ENCODE results near the gene AP3B2. TPM values are rescaled to one million over a fixed set of nuclear protein-coding genes. Genes with fewer than 3 reads are reported as not detected.

Gene AP3B2
- total and polyA plus RNA-seq, 9 donors, result 0.18 to 0.82 (median 0.52) TPM

GRCh38 chr15:82621970-82622369 is 87.7 kb downstream of the AP3B2 start:
- Histone ChIP-seq H3K4me3 (ENCODE audit: low read length) (no peak overlapping the region), H3K4me1 (ENCODE audit: control insufficient read depth, insufficient read depth, low read length) (no peaks in the 10 kb centered on the region), H3K36me3 (ENCODE audit: control insufficient read depth, insufficient read depth, low read length) (no peaks in the 10 kb centered on the region), H3K27me3 (ENCODE audit: control insufficient read depth, insufficient read depth, low read length) (no peaks in the 10 kb centered on the region), H3K27ac (ENCODE audit: low read length) (no peak overlapping the region), H3K9me3 (replicated peaks; ENCODE audit: control insufficient read depth, low read depth, low read length) (no peaks in the 10 kb centered on the region)
- DNase-seq, result no peak
- no CpG with 5 or more reads among the region's 1 CpG for WGBS (ENCODE audit: insufficient coverage)

- Histone ChIP-seq H3K4me1 (ENCODE audit: control insufficient read depth, insufficient read depth, low read length) (no peaks in the 10 kb centered on the region), H3K4me3 (ENCODE audit: low read length) (no peak overlapping the region), H3K27ac (ENCODE audit: low read length) (no peak overlapping the region), H3K36me3 (ENCODE audit: control insufficient read depth, insufficient read depth, low read length) (no peaks in the 10 kb centered on the region), H3K9me3 (replicated peaks; ENCODE audit: control insufficient read depth, low read depth, low read length) (no peaks in the 10 kb centered on the region), H3K27me3 (ENCODE audit: control insufficient read depth, insufficient read depth, low read length) (peaks cover 5% of the 10 kb centered on the region)
- DNase-seq, result no peak
- WGBS (ENCODE audit: insufficient coverage), result 55% methylated on average over 9 of the region's 12 CpGs
These were observed 95.9 kb downstream of the AP3B2 start for GRCh38 chr15:82613747-82614146.

- no peak for DNase-seq
- Histone ChIP-seq H3K4me1 (ENCODE audit: control insufficient read depth, insufficient read depth, low read length) (no peaks in the 10 kb centered on the region), H3K27ac (ENCODE audit: low read length) (no peak overlapping the region), H3K36me3 (ENCODE audit: control insufficient read depth, insufficient read depth, low read length) (no peaks in the 10 kb centered on the region), H3K9me3 (replicated peaks; ENCODE audit: control insufficient read depth, low read depth, low read length) (no peaks in the 10 kb centered on the region), H3K27me3 (ENCODE audit: control insufficient read depth, insufficient read depth, low read length) (peaks cover 5% of the 10 kb centered on the region), H3K4me3 (ENCODE audit: low read length) (no peak overlapping the region)
- WGBS (ENCODE audit: insufficient coverage), result 40% methylated on average over 1 of the region's 4 CpGs
These were observed 98.3 kb downstream of the AP3B2 start for GRCh38 chr15:82611348-82611747.

Other genes starting within 250 kb of the AP3B2 start
- 5,512 TPM for gene RPS17, start 169.4 kb downstream of the AP3B2 start, total RNA-seq
- gene RPS17, start 169.4 kb downstream of the AP3B2 start, polyA plus RNA-seq (ENCODE audit: insufficient read depth in 1 of 8, insufficient read length in 8 of 8, low replicate concordance in 1 of 8), result 1,000 to 10,000 TPM; 2,775 to 3,824 (median 3,222) TPM
- 1.3 TPM for gene CPEB1, start 62.5 kb downstream of the AP3B2 start, total RNA-seq
- 1 to 10 TPM in 1 of 8 donors, under 1 TPM in 7; 0.08 to 1.1 (median 0.50) TPM for gene CPEB1, start 62.5 kb downstream of the AP3B2 start, polyA plus RNA-seq (ENCODE audit: insufficient read depth in 1 of 8, insufficient read length in 8 of 8, low replicate concordance in 1 of 8)
- gene FSD2, start 96.2 kb upstream of the AP3B2 start, total RNA-seq, result 44.4 TPM
- 10 to 100 TPM; 22.1 to 50.1 (median 37.8) TPM for gene FSD2, start 96.2 kb upstream of the AP3B2 start, polyA plus RNA-seq (ENCODE audit: insufficient read depth in 1 of 8, insufficient read length in 8 of 8, low replicate concordance in 1 of 8)
- gene WHAMM, start 99.8 kb upstream of the AP3B2 start, total RNA-seq, result 4.3 TPM
- gene WHAMM, start 99.8 kb upstream of the AP3B2 start, polyA plus RNA-seq (ENCODE audit: insufficient read depth in 1 of 8, insufficient read length in 8 of 8, low replicate concordance in 1 of 8), result 1 to 10 TPM; 6.8 to 9.3 (median 8.7) TPM
- 27.0 TPM for gene HOMER2, start 242.8 kb upstream of the AP3B2 start, total RNA-seq
- 10 to 100 TPM; 20.1 to 28.8 (median 24.6) TPM for gene HOMER2, start 242.8 kb upstream of the AP3B2 start, polyA plus RNA-seq (ENCODE audit: insufficient read depth in 1 of 8, insufficient read length in 8 of 8, low replicate concordance in 1 of 8)